Measurements from ENCODE around the gene SLC7A4. TPM values are rescaled to one million over a fixed set of nuclear protein-coding genes. Genes with fewer than 3 reads are reported as not detected.
A peak's percentile ranks its signal among the peaks of the same experiment; 100 is the strongest.
"Not testable (repeated sequence)": the region's sequence is repeated elsewhere in the genome, so short reads cannot be mapped to it uniquely, and the experiment has no call there.

SLC7A4 gene
- total and polyA plus RNA-seq, 12 donors, result 0.73 to 7.2 (median 3.3) TPM

GRCh38 chr22:21074102-21074715, 41.8 kb upstream of the SLC7A4 start:
- Histone ChIP-seq H3K9me3 (replicated peaks in 1 of 3) (no peaks in the 10 kb centered on the region), H3K27ac (peak overlapping the region in 1 of 5 donors; percentile 9), H3K27me3 (no peaks in the 10 kb centered on the region), H3K4me1 (replicated peaks in 1 of 2) (peaks cover 0 to 4% of the 10 kb centered on the region in 2 donors), H3K36me3 (replicated peaks in 1 of 2) (no peaks in the 10 kb centered on the region), H3K4me3 (no peak overlapping the region)
- peak; percentile 72 to 92 (median 88) for DNase-seq
- TF ChIP-seq POLR2A (IDR thresholded peaks at IDR 0.05), result peak in 1 of 2 donors; percentile 25
- no peak for TF ChIP-seq CTCF (IDR thresholded peaks at IDR 0.05)
- intact Hi-C loops (cut with DNase I), result no loop called here
- 9 to 23% (median 18%) methylated on average over 2 to 7 of the region's 7 CpGs for WGBS, 4 donors

DNA sequence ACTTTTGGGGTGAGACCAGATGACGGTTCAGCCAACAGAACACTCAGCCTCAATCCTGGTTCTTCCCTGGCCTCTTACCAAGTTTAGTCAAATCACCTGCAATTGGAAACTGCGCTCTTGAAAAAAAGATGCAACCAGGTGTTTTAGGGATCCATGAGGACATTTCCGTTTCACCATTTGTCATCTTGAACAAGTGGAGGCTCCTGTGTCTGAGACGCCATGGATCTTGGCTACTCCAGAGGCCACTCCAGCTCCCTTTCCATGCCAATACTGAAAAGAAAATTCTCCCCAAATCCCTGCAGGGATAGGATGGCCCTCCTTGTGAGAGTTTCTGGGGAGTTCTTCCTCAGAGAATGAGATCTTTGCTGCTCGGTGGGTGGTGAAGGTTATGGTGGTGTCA, 41.1 kb upstream of the SLC7A4 start:
- Histone ChIP-seq H3K4me1 (replicated peaks in 1 of 2) (peaks cover 0 to 4% of the 10 kb centered on the region in 2 donors), H3K27me3 (no peaks in the 10 kb centered on the region), H3K36me3 (replicated peaks in 1 of 2) (no peaks in the 10 kb centered on the region), H3K4me3 (no peak overlapping the region), H3K9me3 (replicated peaks in 1 of 3) (no peaks in the 10 kb centered on the region), H3K27ac (peak overlapping the region in 1 of 5 donors; percentile 9)
- intact Hi-C loops (cut with DNase I), result no loop called here
- TF ChIP-seq CTCF (IDR thresholded peaks at IDR 0.05), result no peak
- TF ChIP-seq POLR2A (IDR thresholded peaks at IDR 0.05), result no peak
- 87 to 100% (median 88%) methylated on average over 5 of the region's 5 CpGs for WGBS, 4 donors
- no peak for DNase-seq

DNA sequence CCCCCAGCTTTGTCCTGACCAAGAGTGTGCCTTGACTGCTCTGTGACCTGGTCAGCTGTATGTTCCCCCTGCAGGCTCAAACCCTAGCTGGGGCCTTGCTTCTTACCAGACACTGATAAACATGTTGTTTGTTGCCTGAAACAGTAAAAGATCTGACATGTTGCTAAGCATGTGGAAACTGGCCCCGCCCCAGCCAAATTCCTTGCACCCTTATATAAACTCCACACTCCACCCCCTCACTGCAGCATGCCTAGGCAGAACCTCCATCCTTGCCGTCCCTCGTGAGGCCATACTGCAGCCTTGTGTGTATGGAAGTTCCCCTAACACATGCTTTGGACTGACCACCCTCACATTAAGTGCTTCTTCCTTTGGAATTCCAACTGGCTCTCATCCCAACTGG, 40.7 kb upstream of the SLC7A4 start:
- Histone ChIP-seq H3K27ac (no peak overlapping the region), H3K9me3 (replicated peaks in 1 of 3) (no peaks in the 10 kb centered on the region)
- DNase-seq, result no peak

DNA sequence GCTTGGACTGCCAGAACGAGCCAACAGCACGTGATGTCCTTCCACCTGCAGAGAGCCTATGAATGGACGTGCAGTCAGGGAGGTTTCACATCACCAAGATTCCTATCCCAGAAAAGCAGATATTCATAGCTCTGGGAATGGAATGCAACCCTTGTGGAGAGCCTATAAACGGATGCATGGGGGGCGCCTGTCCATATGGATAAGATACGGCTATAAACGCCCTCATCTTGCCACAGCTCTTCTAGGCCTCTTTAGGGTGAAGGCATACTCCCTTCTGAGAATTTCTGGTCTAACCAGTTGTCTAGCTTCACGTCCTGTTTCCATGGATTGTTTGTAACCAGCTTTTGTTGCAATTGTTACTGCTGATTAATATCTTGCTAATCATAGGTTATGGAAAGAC, 39.4 kb upstream of the SLC7A4 start:
- intact Hi-C loops (cut with DNase I); H3K27ac ChIP-seq; H3K27me3 ChIP-seq; H3K4me3 ChIP-seq; H3K4me1 ChIP-seq (replicated peaks in 1 of 2); H3K36me3 ChIP-seq (replicated peaks in 1 of 2); H3K9me3 ChIP-seq (replicated peaks in 1 of 3); DNase-seq: not testable (repeated sequence)
- 76 to 86% (median 79%) methylated on average over 8 of the region's 8 CpGs for WGBS, 4 donors

More for the DNA sequence above, 40.7 kb upstream of the SLC7A4 start:
- intact Hi-C loops (cut with DNase I), result no loop called here
- Histone ChIP-seq H3K36me3 (replicated peaks in 1 of 2) (no peaks in the 10 kb centered on the region), H3K4me1 (replicated peaks in 1 of 2) (peaks cover 0 to 4% of the 10 kb centered on the region in 2 donors), H3K27me3 (no peaks in the 10 kb centered on the region), H3K4me3 (no peak overlapping the region)
- TF ChIP-seq CTCF (IDR thresholded peaks at IDR 0.05) (no peak), POLR2A (IDR thresholded peaks at IDR 0.05) (no peak)
- 92 to 94% (median 93%) methylated on average over 3 of the region's 3 CpGs for WGBS, 4 donors

Measured in adrenal gland (tissue), 12 donors.